HG03571 (cell line): ENCODE results near the gene OLIG2.

Experiments used
- ATAC-seq: cut with Tn5 transposase; IDR thresholded peaks from one replicate; pipeline ENCODE4 v1.9.1; 2021; ENCODE audit not compliant: unreplicated experiment

OLIG2 gene

DNA sequence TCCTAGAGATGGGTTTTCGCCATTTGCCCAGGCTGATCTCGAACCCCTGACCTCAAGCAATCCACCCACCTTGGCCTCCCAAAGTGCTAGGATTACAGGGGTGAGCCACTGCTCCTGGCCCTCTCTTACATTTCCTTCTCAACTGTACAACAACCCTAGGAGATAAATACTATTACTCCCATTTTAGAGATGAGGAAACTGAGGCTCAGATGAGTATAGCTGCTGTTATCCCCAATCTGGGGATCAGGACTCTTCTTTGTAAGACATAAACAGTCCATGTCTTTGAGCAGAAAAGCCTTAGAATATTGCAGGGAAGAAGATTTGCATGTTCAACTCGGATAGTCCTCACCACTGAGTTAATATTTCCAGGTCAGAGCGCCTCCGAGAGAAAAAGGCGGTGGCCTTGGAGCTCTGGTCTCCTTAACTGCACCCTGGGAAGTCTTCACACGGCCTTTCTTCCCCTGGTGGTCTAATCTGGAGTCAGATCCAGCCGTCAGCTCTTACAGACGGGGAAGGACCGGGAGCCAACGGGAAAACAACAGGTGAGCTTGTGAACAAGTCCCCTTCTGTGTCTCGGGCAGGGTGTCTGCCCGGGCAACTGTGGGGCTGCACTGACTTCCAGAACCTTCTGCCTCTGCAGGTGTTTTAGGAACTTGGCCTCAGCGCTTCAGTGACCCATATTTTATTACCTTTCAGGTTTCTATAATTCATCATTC, 38.3 kb downstream of the OLIG2 start:
- ATAC-seq, result no peak

DNA sequence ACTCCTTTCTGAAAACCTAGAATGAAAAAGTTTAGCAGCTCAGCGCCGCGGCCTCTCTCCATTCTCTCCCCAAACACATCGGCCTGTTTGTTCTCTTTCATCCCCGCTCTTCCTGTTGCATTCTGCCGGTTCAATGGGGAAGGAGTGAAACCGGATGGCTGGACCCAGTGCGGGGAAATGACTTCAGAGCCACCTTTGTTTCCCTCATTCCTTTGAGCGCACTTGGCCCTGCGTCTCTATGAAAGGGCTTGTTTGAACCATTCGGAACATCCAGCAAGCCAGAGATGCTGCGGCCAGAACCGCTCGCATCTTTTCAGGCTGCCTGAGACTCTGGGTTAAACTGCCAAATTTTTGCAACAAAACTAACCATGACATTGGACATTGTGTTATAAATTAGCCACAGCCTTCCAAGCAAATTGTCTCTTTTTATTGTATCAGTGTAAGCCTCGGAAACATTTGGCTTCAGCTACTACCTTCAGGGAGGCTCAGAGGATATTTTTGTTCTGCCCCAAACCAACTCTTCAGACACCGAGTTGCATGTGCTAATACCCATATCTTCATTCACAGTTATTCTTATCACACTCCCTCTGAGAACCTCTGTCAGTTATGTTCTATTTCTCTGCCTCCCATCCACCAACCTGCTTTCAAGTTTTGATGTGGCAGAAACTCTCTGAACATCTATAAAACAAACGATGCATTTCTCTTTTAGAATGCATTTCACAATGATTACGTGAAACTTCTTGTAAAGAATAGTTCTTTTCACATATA, 39.1 kb downstream of the OLIG2 start:
- no peak for ATAC-seq

DNA sequence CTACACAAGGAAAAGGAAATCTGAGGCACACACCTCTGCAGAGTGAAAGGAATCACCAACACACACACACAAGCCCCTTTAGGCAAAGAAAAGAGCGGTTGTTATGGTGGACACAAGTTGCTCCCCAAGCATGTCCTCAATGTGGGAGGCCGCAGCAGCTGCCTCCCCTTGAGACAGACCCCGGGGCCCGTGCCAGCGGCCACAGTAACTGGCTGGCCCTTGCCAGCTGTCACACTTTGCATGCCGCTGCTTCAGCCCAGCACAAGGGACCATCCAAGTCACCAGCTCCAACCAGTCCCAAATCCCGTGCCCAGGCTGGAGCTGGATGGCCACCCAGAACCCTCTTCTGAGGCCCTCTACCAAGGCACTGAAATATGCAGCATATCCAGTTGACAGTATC, 41.3 kb downstream of the OLIG2 start:
- no peak for ATAC-seq

DNA sequence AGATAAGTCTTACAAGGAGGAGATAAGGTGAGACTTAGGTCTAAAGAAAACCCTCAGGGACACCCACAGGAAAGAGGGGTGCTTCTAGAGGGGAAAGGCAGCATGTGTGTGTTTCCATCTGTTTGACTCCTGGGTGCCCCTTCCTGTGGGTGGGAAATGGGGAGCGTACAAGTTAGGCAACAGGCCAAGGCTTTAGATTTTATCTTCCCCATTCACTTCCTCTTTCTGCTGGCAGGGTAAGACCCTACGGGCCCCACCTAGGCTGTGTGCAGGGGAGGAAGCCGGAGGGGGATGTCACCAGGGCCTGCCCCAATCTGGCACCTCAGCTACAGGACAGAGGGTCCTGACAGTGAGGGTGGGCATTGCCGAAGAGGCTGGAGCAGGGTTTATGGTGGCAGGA, 41.7 kb downstream of the OLIG2 start:
- no peak for ATAC-seq

DNA sequence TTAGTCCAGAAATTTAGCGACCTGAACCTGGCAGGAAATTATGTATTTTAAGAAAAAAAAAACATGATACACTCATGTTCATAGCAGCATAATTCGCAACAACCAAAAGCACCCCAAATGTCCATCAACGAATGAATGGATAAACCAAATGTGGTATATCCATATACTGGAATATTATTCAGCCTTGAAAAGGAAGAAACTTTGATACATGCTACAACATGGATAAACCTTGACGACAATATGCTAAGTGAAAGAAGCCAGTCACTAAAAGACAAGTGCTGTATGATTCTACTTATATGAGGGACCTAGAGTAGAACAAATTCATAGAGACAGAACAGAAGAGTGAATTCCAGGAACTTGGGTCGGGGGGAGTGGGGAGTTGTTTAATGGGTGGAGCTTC, 43.5 kb downstream of the OLIG2 start:
- ATAC-seq, result no peak

DNA sequence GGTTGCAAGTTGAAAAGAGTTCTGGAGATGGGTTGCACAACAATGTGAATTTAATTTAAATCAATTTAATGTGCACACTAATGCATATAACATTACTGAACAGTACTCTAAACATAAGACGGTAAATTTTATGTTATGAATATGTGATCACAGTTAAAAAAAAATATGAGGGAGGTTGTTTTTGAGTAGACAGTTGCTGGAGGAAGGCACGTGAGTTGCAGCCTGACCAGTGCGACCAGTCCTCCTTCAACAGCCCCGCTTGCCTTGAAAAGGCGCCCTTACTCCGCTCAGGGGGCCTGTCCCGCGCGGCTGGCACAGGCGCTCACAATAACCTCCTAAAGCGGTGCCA, 43.9 kb downstream of the OLIG2 start:
- ATAC-seq, result no peak

DNA sequence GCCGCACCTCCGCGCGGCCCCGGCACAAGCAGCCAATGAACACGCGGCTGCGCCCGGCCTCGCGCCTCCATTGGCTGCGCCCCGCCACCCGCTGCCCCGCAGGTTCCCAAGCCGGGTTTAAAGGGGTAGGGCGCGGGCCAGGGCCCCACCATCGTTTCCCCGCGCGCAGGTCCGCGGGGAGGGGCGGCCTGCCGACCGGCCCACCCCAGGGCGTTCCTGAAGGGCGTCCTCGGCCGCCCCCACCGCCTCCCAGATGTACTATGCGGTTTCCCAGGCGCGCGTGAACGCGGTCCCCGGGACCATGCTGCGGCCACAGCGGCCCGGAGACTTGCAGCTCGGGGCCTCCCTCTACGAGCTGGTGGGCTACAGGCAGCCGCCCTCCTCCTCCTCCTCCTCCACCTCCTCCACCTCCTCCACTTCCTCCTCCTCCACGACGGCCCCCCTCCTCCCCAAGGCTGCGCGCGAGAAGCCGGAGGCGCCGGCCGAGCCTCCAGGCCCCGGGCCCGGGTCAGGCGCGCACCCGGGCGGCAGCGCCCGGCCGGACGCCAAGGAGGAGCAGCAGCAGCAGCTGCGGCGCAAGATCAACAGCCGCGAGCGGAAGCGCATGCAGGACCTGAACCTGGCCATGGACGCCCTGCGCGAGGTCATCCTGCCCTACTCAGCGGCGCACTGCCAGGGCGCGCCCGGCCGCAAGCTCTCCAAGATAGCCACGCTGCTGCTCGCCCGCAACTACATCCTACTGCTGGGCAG, 44.4 kb downstream of the OLIG2 start, which contains the start of gene OLIG1:
Gene OLIG1, plus strand, starts transcription at position 148 of the 750 bp plus-strand sequence. Its CDS starts 106 bp downstream, at position 254.
- no peak for ATAC-seq

DNA sequence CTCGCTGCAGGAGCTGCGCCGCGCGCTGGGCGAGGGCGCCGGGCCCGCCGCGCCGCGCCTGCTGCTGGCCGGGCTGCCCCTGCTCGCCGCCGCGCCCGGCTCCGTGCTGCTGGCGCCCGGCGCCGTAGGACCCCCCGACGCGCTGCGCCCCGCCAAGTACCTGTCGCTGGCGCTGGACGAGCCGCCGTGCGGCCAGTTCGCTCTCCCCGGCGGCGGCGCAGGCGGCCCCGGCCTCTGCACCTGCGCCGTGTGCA, 44.9 kb downstream of the OLIG2 start:
- no peak for ATAC-seq

DNA sequence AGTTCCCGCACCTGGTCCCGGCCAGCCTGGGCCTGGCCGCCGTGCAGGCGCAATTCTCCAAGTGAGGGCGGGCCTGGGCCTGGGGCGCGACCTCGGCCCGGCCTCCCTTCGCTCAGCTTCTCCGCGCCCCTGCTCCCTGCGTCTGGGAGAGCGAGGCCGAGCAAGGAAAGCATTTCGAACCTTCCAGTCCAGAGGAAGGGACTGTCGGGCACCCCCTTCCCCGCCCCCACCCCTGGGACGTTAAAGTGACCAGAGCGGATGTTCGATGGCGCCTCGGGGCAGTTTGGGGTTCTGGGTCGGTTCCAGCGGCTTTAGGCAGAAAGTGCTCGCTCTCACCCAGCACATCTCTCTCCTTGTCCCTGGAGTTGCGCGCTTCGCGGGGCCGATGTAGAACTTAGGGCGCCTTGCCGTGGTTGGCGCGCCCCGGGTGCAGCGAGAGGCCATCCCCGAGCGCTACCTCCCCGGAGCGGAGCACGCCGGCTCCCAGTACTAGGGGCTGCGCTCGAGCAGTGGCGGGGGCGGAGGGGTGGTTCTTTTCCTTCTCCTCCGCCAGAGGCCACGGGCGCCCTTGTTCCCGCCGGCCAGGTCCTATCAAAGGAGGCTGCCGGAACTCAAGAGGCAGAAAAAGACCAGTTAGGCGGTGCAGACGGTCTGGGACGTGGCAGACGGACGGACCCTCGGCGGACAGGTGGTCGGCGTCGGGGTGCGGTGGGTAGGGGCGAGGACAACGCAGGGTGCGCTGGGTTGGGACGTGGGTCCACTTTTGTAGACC, 45.4 kb downstream of the OLIG2 start:
- no peak for ATAC-seq

DNA sequence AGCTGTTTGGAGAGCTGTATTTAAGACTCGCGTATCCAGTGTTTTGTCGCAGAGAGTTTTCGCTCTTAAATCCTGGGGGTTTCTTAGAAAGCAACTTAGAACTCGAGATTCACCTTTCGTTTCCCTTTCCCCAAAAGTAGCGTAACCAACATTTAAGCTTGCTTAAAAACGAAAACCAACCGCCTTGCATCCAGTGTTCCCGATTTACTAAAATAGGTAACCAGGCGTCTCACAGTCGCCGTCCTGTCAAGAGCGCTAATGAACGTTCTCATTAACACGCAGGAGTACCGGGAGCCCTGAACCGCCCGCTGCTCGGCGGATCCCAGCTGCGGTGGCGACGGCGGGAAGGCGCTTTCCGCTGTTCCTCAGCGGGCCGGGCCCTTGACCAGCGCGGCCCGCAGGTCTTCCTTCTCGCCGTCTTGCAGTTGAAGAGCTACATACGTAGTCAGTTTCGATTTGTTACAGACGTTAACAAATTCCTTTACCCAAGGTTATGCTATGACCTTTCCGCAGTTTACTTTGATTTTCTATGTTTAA, 46.1 kb downstream of the OLIG2 start:
- ATAC-seq, result no peak

DNA sequence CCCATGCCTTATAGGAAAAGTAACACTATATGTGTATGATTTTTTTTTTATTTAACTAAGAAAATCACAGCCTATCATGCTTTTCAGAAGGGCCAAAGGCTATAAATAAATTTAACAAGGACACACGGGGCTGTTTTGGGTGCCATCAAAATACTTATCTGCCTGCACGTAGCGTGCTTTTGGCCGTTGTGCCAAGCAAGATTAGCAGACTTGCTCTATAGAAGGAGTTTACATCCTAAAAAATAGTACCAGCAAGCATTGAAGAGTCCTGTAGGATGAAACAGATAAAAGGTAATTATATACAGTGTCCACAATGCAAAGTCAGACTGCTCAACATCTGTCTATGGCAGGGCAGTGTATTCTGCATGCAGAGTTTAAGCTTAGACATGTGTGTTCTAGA, 47.9 kb downstream of the OLIG2 start:
- no peak for ATAC-seq

DNA sequence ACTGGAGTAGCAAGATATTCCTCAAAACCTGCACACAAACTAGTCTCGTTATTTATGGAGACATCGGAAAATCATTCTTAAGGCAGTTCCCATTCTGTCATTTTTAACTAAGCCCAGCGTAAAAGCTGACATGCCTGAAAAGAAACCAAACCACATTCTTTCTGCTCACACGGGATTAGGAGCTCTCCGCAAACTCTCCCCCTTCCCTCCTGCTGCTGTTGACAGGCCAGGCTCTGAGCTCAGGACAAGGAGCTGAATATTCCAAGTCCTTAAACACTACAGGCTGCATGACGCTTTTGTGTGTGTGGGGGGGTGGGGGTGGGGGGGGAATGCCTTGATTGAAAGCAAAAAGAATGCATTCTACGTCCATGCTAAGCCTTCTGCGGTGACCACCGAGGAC, 49.4 kb downstream of the OLIG2 start:
- ATAC-seq, result no peak

DNA sequence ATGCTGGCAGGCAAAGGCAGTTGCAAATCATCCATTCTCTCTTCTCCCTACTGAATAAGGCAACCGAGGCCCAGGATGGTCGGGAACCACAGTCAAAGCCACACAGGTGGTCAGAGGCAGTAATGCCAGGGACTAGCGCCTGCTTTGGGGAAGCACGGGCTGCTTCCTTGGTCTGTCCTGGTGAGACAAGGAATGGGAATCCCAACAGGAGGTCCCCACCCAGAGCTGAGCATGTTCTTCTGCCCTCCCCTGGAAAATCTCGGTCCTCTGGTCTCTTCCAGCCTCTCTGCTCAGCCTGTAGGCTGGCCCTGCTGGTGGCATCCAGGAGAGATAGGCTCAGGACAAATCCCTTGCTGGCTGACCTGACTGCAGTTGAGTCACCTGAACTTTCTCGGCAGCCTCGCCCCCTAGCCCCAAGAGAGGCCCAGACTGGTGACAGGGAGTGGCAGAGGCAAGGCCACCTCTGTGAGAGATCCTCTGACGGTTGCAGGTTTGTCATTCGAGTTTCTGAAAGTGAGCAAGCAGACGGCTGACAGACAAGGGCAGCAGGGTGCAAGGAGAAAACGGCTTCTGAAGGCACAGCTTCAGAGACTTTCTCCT, 50.0 kb downstream of the OLIG2 start:
- no peak for ATAC-seq

DNA sequence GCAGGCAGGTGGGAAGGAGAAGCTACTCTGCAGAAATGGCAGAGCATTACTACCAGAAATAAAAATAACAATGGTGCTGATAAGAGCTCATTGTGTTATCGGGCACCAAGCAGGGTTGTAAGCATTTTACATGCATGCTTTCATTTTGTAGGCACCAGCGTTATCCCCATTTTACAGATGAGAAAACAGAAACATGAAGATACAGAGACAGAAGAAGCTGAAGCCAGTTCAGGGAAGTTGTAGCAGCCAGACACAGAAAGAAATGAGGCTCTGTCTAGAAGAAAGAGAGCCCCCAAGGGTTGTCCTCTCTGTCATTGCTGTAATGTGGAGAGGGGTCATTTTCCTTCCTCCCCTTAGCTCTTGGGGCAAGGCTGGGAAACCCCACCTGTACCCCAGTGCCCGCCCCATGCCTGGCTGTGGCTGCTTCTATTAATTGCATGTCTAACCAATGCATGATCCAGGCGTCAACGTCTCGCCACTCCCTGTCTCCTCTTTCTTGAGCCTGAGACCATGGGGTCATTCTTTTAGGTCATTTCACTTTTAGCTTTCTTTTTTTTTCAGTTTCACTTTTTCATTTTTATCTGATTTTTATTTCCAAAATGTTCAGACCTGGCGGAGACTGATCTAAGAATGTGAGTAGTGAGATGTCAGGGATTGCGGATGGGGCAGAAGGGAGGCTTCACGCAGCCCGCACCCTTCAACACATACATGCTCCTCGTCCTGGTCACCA, 51.0 kb downstream of the OLIG2 start:
- no peak for ATAC-seq
